Left lobe of liver (tissue), 2 donors: Measurements from ENCODE around the gene GRM3. TPM values are rescaled to one million over a fixed set of nuclear protein-coding genes. Genes with fewer than 3 reads are reported as not detected.

Experiments used
- ATAC-seq: fragments of 200-7000 bp; cut with Tn5 transposase; one replicate; pipeline ENCODE4 v1.9.1; 2020; ENCODE audit warnings: mild to moderate bottlenecking, moderate library complexity
- DNase-seq: peaks from one replicate; pipeline ENCODE4 v3.0.0-alpha.2; 2020; ENCODE audit warnings: low spot score
- total RNA-seq: library from RNA; stranded (reverse); gene quantifications from one replicate; pipeline ENCODE4 v1.2.1, GENCODE V29; 2021
- donor health status: DM: no; HTN: no; CAD: no; lungs with moderate emphysema.
- donor health status: DM: no; HTN: yes; CAD: no.

Gene GRM3
- total RNA-seq, 1 donor from 2014 or later = not detected

DNA sequence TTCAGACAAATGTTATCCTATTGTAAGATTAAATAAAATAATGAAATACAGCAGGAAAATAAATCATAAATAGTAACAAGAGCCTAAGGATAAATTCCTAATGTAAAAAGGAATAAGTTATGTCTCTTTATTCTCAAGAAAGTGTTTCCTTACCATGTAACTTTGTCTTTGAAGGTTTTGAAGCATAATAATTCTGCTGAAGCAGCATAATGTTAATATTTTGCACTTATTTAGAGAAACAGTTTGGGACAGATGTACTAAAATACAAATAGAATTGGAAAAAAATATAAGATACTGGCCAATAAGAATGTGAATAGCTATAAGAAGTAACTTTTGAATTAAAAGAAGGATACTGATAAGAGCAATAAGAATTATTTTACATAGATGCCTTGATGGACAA is 45.7 kb downstream of the GRM3 start:
- ATAC-seq (no peak), DNase-seq (no peak)

DNA sequence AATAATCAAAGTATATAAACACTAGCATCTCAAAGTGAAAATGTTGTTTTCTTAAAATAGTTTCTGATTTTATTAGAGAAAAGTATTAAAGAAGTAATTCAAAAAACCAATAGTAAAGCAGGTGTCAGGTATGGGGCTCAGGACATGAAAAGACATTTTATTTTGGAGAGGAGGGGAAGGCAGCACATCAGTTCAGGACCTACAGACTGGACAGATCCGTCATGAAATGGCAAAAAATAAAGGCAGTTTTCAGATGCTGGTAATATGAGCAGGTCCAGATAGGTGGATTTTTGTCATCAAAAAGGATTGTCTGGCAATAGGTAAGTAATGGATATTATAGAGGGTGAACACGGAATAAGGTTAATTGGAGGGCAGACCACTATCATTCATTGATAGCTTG is 49.0 kb downstream of the GRM3 start:
- ATAC-seq (no peak), DNase-seq (no peak)

DNA sequence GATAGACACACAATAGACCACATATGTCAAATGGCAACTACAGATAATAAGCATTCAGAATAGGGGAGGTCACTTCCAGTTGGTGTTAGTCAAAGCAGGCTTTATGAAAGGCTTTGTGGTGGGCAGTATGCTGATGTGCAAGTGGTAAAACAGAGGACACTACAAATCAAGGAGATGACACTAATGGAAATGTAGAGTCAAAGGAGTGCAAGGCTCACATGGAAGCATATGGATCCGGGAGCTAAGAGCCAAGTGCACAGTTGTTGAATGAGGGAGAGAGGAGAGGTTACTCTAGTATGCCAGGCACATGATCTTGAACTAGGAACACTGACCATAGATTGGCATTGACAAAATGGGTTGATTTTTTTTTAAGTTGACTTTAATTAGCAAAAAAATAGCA is 62.7 kb downstream of the GRM3 start:
- no peak for ATAC-seq
- DNase-seq = no peak

DNA sequence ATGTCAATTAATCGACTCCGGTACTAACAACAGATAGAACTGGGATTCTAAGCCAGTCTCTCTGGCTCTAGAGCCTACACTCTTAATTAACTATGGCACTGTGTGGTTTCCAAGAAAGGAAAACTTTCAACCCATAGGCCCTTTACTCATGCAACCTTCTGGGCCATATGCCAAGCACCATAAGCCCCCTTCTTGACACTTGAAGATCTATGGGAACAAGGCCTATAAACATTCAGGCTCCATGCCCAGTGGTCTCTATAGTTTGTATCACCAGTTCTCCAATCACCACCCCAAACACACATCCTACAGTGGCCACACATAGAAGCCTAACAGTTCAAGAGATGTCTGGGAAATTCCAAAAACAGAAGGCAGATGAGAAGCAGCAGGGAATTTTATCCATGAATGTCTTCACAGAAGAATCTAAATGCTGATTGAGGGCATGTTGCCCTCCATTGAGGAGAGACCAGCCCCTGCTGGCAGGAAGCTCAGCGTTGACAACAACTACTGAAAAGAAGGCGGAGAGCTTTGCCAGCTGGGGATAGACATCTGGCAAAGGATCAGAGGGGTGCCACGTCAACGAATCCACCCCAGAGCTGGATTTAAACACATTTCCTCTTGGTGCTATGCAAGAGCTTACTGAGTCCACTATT is 64.4 kb downstream of the GRM3 start:
- ATAC-seq (no peak), DNase-seq (no peak)

DNA sequence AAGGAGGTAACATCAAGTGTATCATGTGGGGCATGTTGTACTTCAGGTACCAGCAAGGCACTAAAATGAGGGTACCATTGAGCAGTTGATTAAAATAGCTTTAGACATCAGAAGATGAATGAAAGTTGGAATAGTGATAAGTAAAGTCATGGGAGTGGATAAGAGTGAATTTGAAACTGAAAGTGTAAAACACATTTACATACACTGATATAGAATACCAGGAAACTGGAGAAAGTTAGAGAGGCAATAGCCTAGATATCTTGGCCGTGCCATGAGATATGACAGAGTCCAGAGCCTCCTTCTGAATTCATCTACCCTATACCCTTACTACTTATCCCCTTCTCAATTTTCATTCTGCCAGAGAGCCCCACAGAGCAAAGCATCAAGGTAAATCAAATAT is 76.6 kb downstream of the GRM3 start:
- DNase-seq (no peak), ATAC-seq (no peak)

DNA sequence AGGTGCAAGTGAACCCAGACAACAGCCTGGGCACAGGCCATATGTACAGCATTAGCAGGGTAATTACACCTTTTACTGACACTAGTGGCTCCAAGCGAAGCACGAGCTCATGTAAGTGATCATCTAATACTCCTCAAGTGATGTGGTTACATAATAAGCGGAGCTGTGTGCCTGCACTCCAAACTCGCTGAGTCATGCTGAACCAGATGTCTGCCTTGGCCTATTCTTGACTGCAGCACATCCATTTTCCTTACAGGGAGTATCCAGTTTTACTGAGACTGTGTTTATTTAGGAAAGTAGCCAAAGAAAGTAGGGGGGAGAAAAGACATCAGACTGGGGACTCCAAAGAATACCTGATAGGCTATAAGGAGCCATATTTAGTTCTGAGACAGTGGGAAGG is 90.1 kb downstream of the GRM3 start:
- ATAC-seq (no peak), DNase-seq (no peak)

DNA sequence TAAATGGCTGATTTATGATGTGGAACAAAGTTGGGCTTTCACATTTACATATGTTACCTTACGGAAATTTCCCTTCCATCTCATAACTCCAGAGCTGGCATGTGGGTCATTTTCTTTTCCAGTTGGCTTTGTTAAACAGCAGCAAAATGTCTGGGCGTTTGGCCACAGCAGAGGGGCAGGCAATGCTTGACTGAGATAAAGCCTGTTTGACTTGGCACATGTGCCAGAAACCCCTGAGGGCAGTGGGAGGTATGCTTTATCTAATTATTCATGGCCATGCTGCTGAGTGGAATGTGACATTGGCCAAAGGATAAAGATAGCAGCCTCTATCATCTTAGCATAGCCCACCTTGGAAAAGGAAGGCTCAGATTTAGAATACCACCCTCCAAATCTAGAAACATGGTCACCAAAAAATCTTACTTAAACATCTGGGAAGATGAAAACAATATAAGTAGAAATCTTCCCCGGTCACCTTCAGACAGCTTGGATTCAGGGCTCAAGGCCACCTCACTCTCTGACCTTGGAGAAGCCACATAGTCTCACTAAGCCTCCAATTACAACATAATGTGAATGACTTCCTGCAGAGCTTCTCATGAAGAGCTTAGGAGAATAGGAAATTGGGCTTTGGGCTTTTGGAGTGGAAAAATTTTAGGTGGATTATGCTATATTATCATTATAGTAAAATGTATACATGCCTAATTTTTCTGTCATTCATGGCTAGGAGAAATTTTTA is 101.5 kb downstream of the GRM3 start:
- DNase-seq (peak; percentile 61), ATAC-seq (peak; percentile 88)

DNA sequence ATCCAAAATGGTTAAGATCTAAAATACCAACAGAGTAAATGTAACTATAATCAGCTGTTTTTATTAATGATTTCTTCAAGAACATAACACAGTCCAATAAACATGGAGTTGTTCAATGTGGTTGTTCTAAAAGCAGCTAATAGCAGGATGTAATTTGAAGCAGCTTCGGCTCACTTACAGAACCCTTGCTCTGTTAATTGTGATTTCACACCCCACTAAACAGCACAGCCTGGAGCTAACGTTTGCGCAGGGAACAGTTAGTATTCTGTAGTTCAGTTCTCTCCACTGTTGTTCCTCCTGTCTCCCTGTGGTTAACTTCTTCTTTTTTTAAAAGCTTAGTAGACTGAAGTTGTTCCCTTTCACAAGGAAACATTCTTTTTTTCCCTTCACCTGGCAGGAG is 104.0 kb downstream of the GRM3 start:
- ATAC-seq = no peak
- DNase-seq = no peak

DNA sequence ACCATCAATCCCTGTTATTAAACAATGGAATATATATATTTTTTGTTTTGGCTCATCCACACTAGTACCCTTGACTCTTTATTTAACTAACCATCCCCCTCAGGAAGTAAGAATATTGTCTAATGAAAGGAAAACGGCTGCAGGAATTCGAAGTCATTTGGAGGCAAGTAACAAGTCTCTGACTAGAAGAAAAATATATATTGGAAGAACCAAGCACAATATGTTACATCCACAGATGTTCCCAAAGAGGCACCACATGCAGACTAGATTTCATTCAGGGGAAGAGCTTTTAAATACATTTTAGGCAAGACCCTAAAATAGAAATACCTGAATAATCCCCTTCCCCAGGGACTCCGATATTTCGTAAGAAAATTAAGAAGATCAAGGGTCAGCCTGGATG is 104.5 kb downstream of the GRM3 start:
- DNase-seq = no peak
- ATAC-seq = no peak

DNA sequence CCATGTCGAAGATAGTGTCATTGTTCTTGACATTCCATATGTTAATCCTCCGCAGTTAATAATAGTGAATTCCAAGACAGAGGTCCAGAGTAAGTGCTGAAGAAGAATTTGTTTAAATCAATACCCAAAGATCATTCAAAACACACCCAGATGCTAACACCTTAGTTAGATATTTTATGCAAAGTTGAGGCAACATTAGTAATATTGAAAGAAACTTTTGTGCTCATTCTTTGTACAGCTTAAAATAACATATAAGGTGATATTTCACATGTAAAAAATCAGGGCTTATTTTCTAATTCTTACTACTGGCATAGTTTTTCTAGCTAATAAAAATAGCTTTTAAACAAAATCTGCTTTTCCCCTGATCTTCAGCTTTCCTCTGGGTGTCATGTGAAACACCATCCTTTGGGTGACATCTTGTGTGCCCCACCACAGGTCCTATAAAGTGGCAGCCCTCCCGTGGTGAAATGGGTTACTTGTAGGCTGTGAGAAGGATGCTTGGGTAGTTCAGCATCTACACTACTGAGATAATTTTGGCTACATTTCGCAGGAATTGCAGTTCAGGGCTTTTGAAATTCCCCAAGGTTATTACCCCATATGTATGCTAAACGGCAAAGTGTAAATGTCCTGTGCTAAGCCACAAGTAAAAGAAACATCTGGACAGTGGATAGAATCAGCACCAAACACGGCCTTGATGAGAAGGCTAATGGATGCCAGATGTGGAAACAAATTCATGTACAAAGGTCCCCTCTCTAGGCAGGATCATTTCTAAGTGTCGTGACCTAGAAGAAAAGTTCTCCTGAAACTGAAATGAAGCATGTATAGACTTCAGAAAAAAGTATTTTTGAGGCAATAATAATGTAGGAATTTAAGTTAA is 105.4 kb downstream of the GRM3 start:
- peak; percentile 16 for ATAC-seq
- DNase-seq = no peak

DNA sequence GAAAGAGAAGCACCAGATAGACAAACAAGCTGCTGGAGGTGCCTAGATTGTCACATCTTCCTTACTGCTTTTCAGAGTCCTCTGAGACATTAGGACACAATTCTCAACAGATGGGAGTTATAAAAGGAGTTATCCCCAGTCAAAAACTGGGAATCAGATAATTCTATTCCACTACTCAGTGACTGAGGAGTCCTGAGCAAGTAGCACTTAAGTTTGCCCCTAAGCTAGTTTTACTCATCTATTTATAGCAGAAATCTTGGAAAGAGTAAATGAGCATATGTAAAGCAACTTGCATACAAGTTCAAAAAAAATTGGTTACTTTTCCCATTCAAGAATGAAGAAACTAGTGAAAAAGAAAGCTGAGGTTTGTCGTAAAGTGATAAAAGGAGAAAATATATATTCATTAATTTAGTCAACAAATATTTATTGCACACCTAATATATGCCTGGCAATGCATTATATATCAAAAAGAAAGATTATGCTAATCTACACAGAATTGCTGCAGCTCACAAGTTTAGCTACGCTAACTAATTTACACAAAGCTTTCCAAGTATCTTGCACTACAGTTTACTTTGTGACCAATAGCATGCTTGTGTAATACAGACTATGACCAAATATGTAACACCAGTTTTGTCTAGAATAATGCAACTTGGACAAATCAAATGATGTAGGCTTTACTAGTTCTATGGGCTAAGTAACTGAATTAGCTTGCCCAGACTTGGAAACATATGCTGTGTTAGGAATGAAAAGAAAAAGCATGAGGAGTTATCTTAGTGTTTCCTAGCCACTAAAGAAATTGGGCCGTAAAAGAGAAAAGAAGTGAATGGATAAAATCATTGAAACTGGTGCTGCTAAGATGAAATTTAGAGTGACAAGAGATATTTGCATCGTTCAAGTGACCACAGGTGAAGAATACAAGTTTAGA is 106.3 kb downstream of the GRM3 start:
- ATAC-seq = peak; percentile 77
- DNase-seq = no peak

DNA sequence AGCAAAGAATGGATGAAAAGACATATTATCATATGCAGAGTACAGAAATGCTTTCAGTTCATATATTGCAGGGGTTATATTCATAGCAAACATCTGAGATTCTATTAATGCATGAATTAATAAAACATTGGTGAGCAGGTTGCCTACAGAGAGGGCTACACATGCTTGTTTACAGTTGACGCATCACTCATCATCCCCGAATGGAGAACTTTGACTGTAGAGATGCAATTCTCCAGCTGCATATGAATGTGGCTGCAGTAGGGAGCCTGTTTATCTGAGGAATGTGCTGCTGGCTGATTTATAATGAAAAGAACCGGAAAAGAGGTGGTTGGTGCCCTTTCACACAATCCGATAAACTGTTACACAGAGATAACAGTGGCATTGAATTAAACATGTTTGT is 116.5 kb downstream of the GRM3 start:
- no peak for DNase-seq
- no peak for ATAC-seq

DNA sequence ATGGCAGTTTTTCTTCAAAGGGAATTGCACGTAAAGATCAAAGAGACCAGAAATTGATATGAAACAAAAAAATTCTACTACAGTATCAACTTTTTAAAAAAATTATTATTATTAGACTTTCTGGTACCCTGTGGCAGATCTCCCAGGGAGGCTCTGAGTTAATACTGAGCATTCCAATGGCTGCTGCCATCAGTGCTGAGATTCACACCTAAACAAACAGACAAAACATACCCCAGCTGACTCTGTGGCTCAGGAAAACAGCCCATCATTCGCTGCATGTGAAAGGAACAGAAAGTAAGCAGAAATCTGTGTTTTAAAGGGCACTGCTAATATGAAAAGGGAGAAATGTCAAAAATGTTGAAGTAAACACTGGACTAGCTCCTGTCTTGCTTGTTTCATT is 118.4 kb downstream of the GRM3 start:
- no peak for DNase-seq
- ATAC-seq = no peak

DNA sequence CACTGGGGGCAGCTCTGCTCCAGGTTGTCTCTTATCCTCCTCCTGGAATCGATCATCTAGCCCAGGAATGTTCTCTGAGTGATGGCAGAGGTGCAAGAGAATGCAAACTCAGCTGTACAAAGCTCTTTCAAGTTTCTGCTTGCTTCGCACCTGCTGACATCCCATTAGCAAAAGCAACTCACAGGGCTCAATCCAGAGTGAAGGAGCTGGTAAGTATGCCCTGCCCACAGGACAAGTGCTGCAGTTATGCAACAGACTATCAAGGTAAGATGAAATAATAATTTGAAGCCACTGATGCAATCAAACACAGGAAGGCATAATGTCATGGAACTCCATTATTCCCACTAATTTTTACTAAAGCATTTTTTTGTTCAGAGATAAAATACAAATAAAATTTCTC is 122.2 kb downstream of the GRM3 start:
- DNase-seq (no peak), ATAC-seq (no peak)

DNA sequence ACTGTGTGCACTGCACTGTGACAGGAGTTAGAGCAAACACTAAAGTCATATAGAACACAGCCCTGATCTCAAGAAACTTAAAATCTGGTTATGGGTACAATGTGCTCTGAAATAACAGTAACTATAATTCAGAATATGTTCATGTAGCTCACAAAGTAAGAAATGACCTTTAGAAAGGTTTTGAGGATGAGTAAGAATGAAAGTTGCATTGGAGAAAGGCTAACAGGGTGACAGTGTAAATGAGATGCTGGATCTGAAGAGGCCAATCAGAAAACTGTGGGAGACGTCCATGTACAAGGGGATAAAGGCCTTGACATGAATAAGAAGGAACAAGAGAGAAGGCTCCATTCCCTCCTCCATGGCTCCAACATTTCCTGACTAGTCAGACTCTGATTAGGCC is 124.7 kb downstream of the GRM3 start:
- DNase-seq = no peak
- no peak for ATAC-seq

DNA sequence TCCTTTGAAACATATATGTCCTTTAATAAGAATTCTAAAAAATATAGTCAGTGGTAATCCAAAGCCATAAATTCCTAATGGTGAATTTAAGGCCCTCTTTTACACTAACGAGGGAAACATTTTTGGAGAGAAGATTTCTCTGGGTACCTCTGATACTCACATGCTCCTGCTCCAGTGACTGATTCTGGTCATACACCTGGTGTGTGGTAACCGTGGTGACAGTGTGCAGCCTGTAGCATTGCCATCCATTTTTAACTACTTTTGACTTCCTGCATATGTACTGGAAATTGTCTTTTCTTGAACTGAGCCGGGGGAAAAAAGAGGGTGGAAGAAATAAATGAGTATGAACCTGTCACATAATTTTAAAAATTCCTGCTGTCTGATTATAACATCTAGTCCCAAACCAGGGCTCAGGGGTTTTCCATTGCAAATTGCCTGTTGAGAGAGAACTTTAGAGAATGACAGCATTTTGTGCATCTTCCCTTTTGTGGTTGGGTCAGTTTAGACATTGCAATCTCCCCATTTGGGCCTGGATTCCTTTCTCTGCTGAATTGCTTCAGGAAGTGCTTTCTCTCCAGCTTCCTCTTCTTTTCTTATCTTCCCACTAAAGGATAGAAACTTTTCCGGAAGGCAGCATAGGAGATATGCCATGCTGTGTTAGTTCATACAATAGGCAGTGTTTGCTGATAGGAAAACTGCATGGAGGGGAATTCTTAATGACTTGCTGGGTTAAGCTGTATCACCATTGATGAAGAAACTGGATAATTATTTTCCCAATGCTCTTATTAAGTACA is 125.5 kb downstream of the GRM3 start:
- no peak for DNase-seq
- ATAC-seq = no peak

DNA sequence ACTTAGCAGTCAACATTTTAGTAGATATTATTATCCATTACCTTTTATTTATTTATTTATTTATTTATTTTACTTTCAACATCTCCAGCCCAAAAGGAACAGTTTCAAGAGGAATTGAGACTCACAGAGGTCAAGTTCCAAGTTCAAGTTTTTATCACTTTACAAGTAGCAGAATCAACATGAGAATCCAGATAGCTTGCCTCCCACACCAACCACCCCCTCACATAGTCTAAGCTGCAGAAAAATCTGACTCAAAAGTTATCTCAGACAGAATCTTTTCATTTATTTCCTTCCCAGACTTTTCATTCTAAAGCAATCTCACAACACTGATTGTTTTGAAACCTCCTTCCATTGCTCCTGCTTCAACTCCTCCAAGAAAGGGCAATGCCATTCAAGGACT is 129.6 kb downstream of the GRM3 start:
- DNase-seq (no peak), ATAC-seq (no peak)

DNA sequence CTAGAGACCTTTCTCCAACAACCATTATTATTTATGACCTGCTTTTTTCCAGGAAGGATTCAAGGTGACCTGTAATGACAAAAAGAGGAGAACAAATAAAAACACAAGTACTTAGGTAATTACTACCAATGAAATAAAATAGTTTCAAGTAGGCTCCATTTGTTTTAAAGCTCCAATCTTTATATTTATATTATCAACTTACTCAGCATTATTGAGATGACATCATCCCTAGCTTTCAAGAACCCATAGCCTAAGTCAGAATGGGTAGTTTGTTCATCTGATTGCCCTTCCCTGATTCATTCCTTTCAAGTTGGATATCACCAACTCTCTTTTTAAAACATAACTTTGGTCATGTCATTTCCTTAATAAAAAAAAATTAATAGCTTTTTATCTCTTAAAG is 131.5 kb downstream of the GRM3 start:
- ATAC-seq = no peak

DNA sequence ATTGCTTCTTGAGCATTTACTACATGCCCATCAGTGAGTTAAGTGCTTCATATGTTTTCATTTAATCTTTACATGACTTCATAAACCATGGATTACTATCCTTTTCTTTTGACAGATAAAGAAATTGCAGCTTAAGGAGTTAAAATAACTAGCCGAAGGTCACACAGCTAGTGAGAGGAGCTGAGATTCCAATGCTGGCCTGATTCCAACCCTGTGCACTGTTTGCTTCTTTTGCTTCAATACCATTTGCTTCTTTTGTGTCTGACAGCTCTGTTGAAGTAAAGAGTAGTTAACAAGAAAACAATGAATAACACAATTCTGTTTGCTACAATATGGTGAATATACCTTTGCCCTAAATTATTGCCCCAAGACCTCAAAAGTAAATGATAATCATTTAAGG is 132.4 kb downstream of the GRM3 start:
- ATAC-seq = no peak
- DNase-seq = no peak

More for the DNA sequence above, 131.5 kb downstream of the GRM3 start:
- DNase-seq = no peak

DNA sequence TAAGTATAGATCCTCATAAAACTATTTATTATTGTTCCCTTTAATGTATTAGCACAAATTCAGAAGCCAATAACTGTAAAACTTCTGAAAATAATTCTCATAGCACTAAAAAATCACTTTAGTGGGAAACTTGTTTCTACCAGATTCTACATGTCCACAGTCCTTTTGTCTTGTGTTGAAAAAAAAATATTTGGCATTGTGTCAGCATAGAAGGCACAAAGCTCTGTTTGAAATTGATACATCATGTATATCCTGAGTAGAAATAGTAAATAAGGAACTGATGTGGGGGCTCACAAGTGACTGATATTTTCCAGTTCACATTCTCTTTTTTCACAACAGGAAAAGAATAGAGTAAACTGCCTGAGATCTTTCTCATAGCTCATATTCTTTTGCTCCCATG is 134.6 kb downstream of the GRM3 start:
- no peak for ATAC-seq
- DNase-seq = no peak
